Esophagus muscularis mucosa (tissue), 4 donors: ENCODE results near the gene ZFX. TPM values are rescaled to one million over a fixed set of nuclear protein-coding genes. Genes with fewer than 3 reads are reported as not detected.
"Not testable (repeated sequence)": the region's sequence is repeated elsewhere in the genome, so short reads cannot be mapped to it uniquely, and the experiment has no call there.

ENCODE experiments used
- DNase-seq: peaks from one replicate; pipeline ENCODE4 v3.0.0-alpha.2; 2017; ENCODE audit errors: extremely low spot score
- H3K27ac ChIP-seq, 4 donors: fragments of 200-600 bp; sonication (generic); replicated peaks in 1 of 4; 1 replicate in 3 of 4; 2 replicates in 1 of 4; pipeline ENCODE4 v1.5.1; 2016 to 2019; ENCODE audit warnings: mild to moderate bottlenecking in 1 of 4
- H3K27me3 ChIP-seq, 4 donors: fragments of 200-600 bp; sonication (generic); one replicate each; pipeline versions ENCODE4 v1.5.1 to v1.6.0; 2016 to 2019
- H3K36me3 ChIP-seq, 4 donors: fragments of 200-600 bp; sonication (generic); one replicate each; pipeline ENCODE4 v1.5.1; 2016 to 2019
- H3K4me1 ChIP-seq, 4 donors: fragments of 200-600 bp; sonication (generic); one replicate each; pipeline ENCODE4 v1.5.1; 2016 to 2019
- H3K4me3 ChIP-seq, 4 donors: fragments of 200-600 bp; sonication (generic); 1 replicate in 2 of 4; 2 replicates in 2 of 4; pipeline ENCODE4 v1.5.1; 2016 to 2019; ENCODE audit warnings: mild to moderate bottlenecking in 4 of 4, moderate library complexity in 1 of 4
- H3K9me3 ChIP-seq, 4 donors: fragments of 200-600 bp; sonication (generic); 1 replicate in 3 of 4; 2 replicates in 1 of 4; pipeline ENCODE4 v1.5.1; 2016 to 2019
- CTCF ChIP-seq, 3 experiments: fragments of 200-600 bp in 2 of 3; fragments of 450-650 bp in 1 of 3; sonication (generic) in 2 of 3; IDR thresholded peaks; one replicate each; pipeline ENCODE4 v1.5.1; 2017 to 2019; ENCODE audit warnings: antibody characterized with exemption in 3 of 3, mild to moderate bottlenecking in 2 of 3, moderate library complexity in 1 of 3
- EP300 ChIP-seq: sonication (generic); formaldehyde crosslinking; IDR thresholded peaks from one replicate; pipeline ENCODE4 v1.6.1; 2017; ENCODE audit warnings: antibody characterized with exemption
- POLR2A ChIP-seq: fragments of 450-650 bp; IDR thresholded peaks from one replicate; pipeline ENCODE4 v1.6.1; 2017; ENCODE audit warnings: antibody characterized with exemption, moderate library complexity, mild to moderate bottlenecking, low read depth
- POLR2AphosphoS5 ChIP-seq, 2 donors: sonication (generic); formaldehyde crosslinking; IDR thresholded peaks; one replicate each; pipeline ENCODE4 v1.6.1; 2017; ENCODE audit warnings: antibody characterized with exemption in 2 of 2
- WGBS: methylation state at CpG from one replicate; pipeline ENCODE4 v1.1.5; 2018; 5-methylcytosine and 5-hydroxymethylcytosine counted together
- intact Hi-C: fragments of 100-400 bp; cut with DNase I; formaldehyde crosslinking; loops from one replicate; pipeline ENCODE4 v1.15.1; 2023
- total RNA-seq, 4 donors: library from RNA; depleted of rRNA; stranded (reverse); fragments of >200 nt; gene quantifications; one replicate each; pipeline versions ENCODE4 v1.1.0 to v1.2.1, GENCODE V29; 2016

The ZFX gene
- total RNA-seq, 4 donors from 2014 or later: 52.3 to 75.6 (median 66.4) TPM

- no peak for DNase-seq
- intact Hi-C loops: no loop called here
- H3K27me3 ChIP-seq: no peaks in the 10 kb centered on the region
- no peak overlapping the region for H3K4me3 ChIP-seq
- WGBS: 56% methylated on average over 4 of the region's 4 CpGs
- H3K9me3 ChIP-seq: no peaks in the 10 kb centered on the region
- peaks cover 0 to 15% (median 10%) of the 10 kb centered on the region in 4 donors for H3K4me1 ChIP-seq
- no peak for TF ChIP-seq EP300
- no peak for TF ChIP-seq CTCF (IDR thresholded peaks at IDR 0.05)
- TF ChIP-seq POLR2A: no peak
- no peak for TF ChIP-seq POLR2AphosphoS5 (IDR thresholded peaks at IDR 0.05)
- no peak overlapping the region for H3K27ac ChIP-seq
- H3K36me3 ChIP-seq: no peaks in the 10 kb centered on the region
These were observed 25.2 kb upstream of the ZFX start for GRCh38 chrX:24124244-24124799.

- Histone ChIP-seq H3K4me1 (peaks cover 0 to 15% (median 10%) of the 10 kb centered on the region in 4 donors), H3K27me3 (no peaks in the 10 kb centered on the region), H3K36me3 (no peaks in the 10 kb centered on the region), H3K27ac (no peak overlapping the region), H3K9me3 (no peaks in the 10 kb centered on the region), H3K4me3 (no peak overlapping the region)
- DNase-seq: no peak
- intact Hi-C loops: no loop called here
- 71% methylated on average over 8 of the region's 8 CpGs for WGBS
- TF ChIP-seq POLR2AphosphoS5 (IDR thresholded peaks at IDR 0.05) (no peak), CTCF (IDR thresholded peaks at IDR 0.05) (no peak), POLR2A (no peak), EP300 (no peak)
These were observed 24.4 kb upstream of the ZFX start for GRCh38 chrX:24125028-24125612.

GRCh38 chrX:24131476-24131875 lies 18.1 kb upstream of the ZFX start:
- Histone ChIP-seq H3K4me1 (no peaks in the 10 kb centered on the region), H3K4me3 (no peak overlapping the region), H3K36me3 (no peaks in the 10 kb centered on the region), H3K27me3 (no peaks in the 10 kb centered on the region), H3K27ac (no peak overlapping the region), H3K9me3 (no peaks in the 10 kb centered on the region)
- 75% methylated on average over 1 of the region's 1 CpG for WGBS
- no peak for DNase-seq
- TF ChIP-seq POLR2AphosphoS5 (IDR thresholded peaks at IDR 0.05): no peak
- no peak for TF ChIP-seq EP300
- TF ChIP-seq CTCF (IDR thresholded peaks at IDR 0.05): no peak
- no peak for TF ChIP-seq POLR2A
- intact Hi-C loops: no loop called here

GRCh38 chrX:24133312-24133711 lies 16.2 kb upstream of the ZFX start:
- Histone ChIP-seq H3K36me3 (no peaks in the 10 kb centered on the region), H3K27ac (no peak overlapping the region), H3K4me3 (no peak overlapping the region), H3K4me1 (no peaks in the 10 kb centered on the region), H3K27me3 (no peaks in the 10 kb centered on the region), H3K9me3 (no peaks in the 10 kb centered on the region)
- no peak for DNase-seq
- 82% methylated on average over 3 of the region's 5 CpGs for WGBS
- TF ChIP-seq POLR2AphosphoS5 (IDR thresholded peaks at IDR 0.05): no peak
- TF ChIP-seq EP300: no peak
- no peak for TF ChIP-seq CTCF (IDR thresholded peaks at IDR 0.05)
- TF ChIP-seq POLR2A: no peak
- intact Hi-C loops: no loop called here

- intact Hi-C loops, H3K27ac ChIP-seq, H3K4me3 ChIP-seq, H3K27me3 ChIP-seq, H3K4me1 ChIP-seq, DNase-seq, H3K36me3 ChIP-seq, H3K9me3 ChIP-seq: not testable (repeated sequence)
- WGBS: 77% methylated on average over 7 of the region's 9 CpGs
These were observed 13.8 kb upstream of the ZFX start for GRCh38 chrX:24135768-24136167.
